SIG-M5 (cell line): ENCODE data around the gene EVC.

Experiments used
- DNase-seq: peaks from one replicate; lab custom pipeline; 2025; lab: John Stamatoyannopoulos, UW

The EVC gene

DNA sequence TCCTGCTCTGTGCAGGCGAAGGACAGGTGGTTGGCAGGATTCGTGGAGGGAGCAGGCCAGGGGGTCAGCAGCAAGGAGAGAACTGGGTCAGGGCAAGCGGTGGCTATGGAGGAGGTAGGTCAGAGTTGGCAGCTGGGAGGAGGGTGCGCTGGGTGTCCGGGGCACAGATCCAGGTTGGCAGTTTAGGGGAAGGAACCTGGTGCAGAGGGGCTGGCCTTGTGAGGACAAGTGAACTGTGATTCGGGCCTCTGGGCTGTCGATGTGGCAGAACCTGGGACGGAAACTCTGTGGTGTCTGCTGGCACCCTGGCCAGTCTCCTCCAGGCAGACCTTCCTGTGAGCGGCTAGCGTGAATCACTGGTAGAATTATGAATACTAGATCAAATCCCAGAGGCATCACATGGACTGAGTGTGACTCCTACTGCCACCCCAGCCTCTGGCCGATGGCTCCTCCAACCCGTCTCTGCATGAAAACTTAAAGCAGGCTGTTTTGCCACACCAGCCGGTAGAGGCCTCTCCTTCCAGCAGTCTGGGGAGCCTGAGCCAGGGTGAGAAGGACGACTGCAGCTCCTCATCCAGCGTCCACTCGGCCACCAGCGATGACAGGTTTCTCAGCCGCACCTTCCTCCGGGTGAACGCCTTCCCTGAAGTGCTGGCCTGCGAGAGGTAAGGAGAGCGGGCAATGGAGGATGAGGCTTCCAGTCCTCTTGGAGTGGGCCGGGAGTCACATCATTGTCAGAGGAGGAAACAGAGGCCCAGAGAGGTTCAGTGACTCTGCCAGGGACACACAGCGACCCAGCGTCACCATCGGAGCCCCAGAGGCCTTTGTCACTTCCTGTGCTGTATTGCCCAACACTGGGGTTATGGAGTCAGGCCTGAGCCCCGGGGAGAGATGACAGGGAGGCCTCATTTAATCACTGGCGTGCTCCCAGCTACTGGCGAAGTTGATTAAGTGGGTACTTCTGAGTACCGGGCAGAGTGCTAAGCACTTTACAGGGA lies 20.3 kb downstream of the EVC start:
- no peak for DNase-seq

DNA sequence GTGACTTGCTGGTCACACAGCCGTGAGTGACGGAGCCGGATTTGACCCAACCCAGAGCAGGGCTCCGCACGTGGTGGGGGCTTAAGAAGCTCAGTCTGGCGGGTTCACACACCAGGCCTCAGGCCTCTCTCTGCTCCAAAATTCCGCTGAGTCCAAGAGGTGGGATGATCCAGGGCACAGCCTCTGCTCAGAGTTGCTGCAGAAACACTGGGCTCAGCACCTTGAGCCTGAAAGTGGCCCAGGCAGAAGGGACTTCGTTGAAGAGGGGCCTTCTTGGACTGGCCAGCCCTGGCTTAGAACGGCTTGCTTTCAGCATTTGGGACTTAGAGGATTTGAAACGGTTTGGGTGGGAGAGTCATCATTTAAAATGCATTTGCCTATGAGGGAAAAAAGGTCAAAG lies 21.2 kb downstream of the EVC start:
- no peak for DNase-seq

DNA sequence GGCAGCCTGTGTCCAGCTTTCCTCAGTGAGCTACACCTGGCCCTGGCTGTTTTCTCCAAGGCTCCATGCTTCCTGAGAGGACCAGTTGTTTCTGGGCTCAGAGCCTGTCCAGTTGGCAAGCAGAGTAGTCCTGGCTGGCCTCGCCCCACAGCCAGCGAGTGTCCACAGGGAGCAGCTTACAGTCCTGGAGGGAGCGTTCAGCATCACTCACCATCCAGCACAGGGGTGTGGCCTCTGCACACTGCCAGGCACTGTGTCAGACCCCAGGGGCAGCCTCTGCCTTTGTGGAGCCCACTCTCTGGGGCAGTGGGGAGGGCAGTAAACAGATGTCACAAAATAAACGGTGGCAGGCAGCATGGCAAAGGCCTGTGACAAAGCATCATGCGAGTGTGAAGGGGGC lies 23.9 kb downstream of the EVC start:
- no peak for DNase-seq

DNA sequence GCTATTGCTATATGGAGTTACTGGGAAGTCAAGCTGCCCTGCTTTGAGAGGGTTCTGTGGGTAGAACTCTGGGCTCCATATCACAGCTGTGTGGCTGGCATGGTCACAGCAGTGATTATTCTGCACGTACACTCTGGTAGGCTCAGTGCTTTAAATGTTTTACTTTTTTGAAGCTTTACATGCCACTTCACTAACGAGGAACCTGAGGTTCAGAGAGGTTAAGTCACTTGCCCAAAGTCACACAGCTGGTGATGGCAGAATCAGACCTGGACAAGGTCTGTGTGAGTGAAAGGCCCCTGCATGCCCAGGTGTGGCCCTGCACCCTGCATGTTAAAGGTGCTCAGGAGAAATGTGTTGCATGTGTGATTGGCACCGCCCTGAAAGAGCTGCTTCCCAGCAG lies 24.5 kb downstream of the EVC start:
- DNase-seq, result no peak

DNA sequence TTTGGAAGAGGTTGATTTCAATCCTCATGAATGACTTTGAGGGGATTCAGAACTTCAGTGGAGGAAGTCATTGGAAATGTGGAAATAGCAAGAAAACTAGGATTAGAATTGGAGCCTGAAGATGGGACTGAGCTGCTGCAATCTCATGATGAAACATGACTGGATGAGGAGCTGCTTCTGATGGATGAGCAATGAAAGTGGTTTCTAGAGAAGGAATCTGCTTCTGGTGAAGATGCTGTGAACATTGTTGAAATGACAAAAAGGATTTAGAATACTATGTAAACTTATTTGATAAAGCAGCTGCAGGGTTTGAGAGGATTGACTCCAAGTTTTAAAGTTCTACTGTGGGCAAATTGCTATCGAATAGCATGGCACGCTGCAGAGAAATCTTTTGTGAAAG lies 27.1 kb downstream of the EVC start:
- DNase-seq, result no peak

DNA sequence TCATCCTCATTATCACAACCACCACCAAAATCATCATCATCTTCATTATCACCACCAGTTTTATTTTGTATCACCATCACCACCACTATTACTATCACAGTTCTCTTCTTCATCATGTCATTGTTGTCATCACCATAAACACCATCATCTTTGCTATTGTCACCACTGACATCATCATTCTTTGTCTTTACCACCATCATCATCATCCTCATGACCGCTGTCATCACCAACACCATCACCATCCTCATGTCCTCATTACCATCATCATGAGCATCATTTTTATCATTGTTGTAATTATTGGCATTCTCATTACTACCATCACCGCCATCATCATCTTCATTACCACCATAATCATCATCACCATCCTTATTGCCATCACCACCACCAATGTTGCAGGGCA lies 31.4 kb downstream of the EVC start:
- DNase-seq, result no peak

DNA sequence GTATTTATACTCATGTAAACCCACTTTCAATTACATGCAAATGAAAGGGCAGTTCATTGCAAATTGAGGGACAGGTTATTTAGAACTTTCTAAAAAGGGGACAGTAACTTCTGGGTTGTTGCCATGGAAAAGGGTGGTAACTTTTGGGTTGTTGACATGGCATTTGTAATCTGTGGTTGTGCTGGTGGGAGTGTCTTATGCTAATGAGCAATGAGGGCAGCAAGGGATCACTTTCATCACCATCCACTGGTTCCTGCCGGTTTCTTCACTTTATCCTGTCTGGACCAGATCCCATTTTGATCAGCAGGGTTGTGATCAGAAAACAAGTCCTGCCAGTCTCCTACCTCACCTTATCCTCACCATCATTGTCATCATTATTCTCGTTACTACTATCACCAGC lies 32.0 kb downstream of the EVC start:
- no peak for DNase-seq

DNA sequence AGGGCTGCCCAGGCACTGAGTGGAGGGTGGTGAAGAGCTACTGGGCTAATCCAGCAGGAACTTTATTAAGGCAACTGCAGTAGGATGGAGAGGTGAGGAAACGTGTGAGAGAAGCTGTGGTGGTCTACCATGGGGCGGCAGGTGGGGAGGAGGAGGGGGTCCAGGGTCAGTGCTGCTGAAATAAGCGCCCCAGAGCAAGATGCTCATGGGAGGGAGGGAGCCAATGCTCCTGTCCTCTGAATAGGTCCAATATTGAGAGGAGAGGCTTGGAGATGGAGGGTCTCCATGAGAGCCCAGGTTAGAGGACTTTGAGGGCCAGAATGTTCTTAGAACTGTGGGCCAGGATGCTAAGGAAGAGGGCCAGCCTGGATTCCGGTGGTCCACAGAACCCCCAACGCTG lies 35.2 kb downstream of the EVC start:
- DNase-seq, result no peak

DNA sequence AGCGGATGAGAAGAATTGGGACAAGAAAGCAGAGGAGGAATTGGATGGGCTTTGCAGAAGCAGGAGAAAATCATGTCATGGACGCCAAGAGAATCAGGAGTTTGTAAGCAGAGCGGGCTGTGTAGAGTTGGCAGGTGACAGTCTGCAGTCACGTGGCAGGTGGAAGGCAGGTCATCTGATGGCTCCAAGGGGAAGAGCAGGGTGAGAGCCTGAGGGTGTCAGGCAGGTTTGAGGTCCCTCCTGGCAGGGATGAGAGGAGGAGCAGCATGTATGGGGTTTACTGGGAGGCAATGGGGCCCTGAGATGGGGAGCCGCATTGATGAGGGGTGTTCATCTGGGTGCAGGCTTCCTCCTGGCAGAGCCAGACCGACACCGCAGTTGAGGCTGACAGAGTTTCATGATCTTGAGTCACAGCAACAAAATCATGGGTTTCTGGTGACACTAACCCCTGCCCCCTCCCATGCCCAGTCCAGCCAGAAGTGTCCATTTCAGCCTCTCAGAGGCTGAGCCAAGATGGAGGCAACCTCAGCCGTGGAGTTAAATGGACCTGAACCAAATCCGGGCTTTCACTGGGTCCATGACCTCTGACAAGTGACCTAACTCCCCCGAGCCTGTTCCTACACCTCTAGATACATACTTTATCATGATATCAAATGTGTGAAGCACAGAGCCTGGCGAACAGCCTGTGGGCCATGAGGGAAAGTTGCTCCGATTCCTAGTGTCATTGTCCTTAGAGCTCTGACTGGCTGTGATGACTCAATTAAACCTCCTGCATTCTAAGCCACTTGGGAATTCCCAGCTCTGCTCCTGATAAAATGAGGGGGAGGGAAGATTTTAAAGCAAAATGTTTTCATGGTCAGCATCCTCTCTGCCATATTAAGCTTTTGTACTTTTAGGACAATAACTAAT lies 36.1 kb downstream of the EVC start:
- DNase-seq, result no peak

DNA sequence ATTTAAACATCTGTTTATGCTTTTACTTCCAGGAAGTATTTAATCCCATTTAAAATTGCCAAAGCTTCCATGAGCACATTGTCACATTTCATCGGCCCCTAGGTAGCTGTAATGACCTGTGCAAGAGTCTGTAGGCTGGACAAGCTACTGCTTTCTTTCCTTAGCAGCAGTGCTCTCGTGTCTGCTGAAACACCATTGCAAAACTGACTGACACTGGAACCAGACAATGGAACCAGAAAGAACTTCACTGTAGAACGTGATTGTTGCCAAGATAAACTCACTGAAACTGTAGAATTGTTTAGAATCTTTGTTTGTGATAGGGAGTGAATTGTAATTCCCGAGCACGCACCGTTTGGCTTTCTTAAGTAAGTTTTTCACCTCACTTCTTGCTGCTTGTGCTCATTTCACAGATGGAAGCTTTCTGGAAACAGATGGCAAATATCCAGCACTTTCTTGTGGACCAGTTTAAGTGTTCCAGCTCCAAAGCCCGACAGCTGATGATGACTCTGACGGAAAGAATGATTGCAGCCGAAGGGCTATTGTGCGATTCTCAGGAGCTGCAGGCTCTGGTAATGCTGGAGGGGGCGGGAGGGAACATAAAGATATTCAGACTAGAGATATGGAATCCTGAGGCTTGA lies 36.9 kb downstream of the EVC start:
- DNase-seq, result no peak

DNA sequence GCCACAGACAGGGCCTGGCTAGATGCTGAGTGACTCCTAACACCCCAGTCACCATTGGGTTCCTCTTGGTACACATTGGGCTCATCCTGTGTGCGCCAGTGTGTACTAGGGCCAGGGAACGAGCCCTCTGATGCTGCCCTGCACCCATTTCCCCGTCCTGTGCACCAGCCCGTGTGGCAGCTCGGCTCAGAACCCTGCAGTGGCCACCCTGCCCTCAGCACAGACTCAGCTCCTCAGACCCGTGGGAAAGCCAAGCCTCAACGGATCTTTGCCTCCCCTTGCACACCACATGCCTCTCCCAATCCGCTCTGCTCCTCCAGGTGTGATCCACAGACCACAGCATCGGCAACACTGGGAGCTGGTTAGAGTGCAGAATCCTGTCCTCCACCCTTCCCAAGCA lies 38.6 kb downstream of the EVC start:
- no peak for DNase-seq

DNA sequence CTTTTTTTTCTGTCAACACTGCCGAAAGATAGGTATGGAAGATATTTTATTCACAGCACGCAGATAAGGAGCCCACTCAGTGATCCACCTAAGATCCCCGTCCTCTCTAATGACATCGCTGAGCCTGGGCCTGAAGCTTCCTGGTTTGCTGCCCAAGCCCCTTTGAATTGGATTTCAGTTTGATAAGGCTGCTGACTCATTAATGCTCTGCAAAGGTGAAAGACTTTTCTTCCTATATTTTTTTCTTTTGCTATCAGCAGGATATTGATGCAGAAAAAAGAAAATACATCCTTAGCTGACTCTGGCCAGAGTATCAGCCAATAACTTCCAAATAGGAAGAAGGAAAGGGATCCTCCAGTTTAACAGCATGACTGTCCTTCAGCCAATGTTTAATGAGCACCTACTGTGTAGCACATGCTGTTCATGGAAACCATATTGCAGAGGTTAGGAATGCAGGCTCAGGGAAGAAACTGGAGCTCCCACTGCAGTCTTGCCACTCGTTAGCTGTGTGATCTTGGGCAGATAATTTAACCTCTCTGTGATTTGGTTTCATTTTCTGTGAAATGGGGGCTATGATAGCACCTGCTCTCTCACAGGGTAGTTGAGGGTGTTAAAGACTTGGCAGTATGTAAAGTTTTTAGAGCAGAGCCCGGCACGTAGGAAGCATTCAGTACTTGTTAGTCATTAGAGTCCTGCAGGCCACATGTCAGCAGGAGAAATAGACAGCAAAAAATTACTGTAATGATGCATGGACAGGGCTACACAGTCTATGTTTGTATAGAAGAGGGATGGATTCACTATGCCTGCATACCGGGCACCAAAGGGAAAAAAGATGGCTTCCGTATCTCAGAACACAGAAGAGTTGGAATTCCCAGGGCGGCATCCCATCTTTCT lies 39.3 kb downstream of the EVC start:
- no peak for DNase-seq

DNA sequence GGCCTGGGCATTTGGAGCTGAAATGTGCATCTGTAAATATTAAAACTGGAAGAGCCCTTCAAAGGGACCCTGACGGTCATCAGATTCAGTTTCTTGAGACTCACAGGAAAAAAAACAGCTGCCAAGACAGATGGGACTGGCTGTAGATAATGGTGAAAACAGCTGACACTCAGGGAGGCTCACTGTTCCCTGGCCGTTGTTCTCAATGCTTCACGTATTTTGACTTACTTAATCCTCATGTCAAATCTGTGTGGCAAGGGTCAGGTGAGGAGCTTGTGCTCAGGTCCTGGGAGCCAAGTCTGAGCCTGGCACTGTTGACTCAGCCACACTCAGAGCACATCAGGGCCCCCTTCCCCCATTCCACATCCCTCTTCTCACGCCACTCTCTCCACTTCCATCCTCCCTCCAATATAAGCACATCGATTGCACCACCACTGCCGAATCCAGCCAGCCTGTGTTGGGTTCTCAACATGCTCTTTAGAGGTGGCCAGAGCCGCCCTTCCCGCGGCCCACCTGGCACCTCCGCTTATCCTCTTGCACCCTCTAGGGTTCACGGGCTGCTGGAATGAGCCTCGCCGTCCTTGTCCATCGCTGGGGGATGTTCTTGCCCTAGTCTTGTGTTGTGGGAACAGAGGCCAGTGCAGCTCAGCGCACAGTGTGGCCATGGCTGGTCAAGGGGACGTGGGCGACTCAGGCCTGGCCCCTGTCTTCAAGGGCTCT lies 40.1 kb downstream of the EVC start:
- DNase-seq, result no peak

DNA sequence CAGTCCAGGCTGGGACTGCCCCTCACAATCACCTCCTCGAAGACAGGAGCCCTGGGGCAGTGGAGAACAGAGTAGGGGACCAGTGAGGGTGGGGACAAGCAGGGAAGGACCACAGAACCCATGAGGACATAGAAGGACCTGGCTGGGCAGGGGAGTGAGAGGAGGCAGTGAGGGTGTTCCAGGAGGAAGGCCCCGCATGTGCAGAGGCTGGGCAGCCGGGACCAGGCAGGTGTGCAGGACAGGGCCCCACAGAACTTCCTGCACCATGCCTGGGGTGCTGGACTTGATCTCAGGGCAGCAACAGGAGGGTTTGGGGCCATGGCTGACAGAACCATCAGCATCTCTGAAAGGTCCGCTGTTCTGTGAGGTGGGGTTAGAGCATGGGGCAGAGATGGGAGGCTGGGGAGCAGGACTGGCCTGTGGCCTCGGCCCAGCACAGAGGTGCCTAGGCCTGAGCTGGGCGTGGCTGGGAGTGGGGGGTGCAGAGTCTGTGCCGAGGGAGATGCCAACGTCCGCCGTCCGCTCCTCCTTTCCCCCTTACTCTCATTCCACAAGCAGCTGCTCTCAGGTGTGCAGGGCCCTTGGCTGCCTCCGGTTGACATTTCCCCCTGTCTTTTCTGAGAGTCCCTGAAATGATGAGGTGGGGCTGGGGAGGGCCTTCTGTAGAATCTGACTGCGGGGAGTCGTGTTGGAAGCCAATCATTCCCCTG lies 40.8 kb downstream of the EVC start:
- no peak for DNase-seq

DNA sequence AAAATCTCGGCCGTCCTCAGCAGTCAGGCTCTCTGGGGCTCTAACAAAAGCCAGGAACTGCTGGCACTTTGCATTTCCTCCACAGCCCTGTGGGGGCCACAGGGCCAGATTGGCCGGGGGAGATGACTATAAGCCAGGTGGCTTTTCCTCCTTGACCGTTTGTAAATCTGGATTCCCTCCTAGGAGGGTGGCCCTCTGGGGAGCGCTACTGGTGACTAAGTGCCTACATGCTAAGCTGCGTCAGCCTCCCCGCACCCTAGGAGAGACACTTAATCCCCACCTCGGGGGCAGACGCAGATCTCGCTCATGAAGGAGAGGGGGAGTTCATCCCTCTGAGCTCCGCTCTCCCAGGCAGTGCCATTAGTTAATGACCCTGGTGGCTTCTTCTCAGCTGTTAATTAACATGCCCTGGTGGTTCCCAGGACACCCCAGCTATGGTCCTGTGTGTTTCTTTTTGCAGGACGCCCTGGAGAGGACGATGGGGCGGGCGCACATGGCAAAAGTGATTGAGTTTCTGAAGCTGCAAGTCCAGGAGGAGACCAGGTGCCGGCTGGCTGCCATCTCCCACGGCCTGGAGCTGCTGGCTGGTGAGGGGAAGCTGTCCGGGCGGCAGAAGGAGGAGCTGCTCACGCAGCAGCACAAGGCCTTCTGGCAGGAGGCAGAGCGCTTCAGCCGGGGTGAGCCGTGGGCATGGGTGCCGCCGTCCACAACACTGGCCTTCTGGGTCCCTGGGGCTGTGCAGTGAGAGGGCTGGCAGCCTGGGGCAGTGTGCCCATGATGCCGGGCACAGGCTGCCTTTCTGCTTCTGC lies 41.6 kb downstream of the EVC start:
- DNase-seq, result no peak

DNA sequence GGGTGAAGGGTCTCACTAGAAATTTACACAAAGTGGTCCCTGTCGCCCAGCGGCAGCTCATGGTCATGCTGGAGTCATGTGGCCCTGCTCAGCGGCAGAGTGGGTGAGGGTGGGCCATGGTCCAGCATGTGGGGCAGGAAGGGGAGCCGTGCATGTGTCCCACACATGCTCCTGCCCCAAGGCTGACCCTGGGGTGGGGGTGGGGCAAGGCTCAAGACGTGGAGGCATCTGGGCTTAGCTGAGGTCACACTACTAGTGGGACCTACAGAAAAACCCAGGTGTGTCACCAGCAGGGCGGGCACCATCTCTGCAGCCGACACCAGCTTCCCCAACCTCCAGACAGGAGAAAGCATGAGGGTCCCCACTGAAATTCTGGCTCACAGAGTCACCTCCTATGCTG lies 42.4 kb downstream of the EVC start:
- no peak for DNase-seq

DNA sequence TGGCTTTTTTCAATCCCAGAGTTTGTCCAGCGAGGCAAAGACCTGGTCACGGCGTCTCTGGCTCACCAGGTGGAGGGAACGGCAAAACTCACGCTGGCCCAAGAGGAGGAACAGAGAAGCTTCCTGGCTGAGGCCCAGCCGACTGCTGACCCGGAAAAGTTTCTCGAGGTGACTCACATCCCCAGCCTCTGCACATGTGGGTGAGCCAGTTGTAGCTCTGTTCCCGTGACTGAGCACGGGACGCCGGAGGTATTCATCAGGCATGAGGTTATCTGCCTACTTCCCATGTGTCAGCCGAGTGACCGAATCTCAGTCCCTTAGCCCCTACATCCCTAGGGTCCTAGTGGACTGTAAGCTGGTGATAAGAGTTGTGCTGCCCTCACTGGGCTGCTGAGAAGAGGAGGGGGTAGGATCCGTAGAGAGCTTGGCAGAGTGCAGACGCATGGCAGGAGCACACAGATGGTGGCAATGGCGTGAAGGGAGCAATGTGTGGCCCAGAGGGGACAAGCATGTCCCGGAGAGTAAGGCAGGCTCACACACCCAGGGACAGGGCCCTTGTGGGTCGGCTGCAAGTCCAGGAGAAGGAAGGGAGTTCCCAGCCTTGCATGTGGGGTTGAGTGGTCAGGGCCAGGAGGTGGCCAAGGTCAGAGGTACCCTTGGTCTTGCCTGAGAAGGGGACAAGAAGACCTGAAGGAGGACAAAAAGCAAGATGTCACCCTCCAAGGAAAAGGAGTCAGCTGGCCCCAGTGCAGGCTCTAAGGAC lies 42.9 kb downstream of the EVC start:
- DNase-seq, result no peak

DNA sequence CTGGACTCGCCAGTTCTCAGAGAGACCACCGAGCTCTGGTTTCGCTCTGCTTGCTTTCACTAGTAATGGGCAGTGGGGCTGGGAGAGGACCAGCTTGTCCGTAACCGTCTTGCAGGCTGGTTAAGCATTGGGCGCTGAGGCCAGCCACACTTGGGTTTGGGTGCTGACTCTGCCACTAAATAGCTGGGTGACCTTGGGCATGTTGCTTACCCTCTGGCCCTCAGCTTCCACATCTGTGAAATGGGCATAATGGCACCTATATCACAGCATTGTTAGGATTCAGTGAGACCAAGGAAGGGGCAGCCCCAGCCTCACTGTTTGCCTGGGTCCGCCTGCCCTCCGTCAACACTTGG lies 43.5 kb downstream of the EVC start:
- DNase-seq, result no peak

DNA sequence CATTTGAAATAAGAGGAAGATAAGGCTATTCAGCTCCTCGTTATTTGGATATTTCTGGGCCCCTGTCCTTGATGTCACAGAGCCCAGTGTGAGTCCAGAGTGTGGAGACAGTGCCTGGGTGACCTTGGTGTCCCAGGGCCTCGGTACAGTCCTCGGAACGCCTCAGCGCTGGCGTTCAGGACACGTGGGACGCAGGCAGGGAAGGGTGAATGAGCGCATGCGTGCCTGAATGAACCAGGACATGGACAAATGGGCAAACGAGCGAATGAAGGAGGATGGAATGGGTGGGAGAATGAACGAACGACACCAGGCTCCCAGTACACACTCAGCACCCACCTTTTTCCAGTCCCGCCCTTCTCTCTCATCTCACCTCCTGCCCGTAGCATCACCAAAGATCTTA lies 44.2 kb downstream of the EVC start:
- DNase-seq, result no peak
